ENCODE data around the gene LYG2.
"Not testable (repeated sequence)": the region's sequence is repeated elsewhere in the genome, so short reads cannot be mapped to it uniquely, and the experiment has no call there.

LYG2 gene

GRCh38 chr2:99255491-99256318 is at the start of gene LYG2:
LYG2 (minus strand) TSS chr2:99255666; CDS start chr2:99254260, 1,406 bp downstream.
- no peak for DNase-seq (ENCODE audit: extremely low read depth in 1 of 2, low read depth in 1 of 2)

GRCh38 chr2:99301097-99301496 is 45.6 kb upstream of the LYG2 start, which contains the start of gene LYG1:
LYG1 (minus strand) TSS chr2:99301197; CDS start chr2:99295670, 5,527 bp downstream.
- DNase-seq (ENCODE audit: extremely low read depth in 1 of 2, low read depth in 1 of 2) = not testable (repeated sequence)

GRCh38 chr2:99299580-99299979 is 44.1 kb upstream of the LYG2 start:
- DNase-seq (ENCODE audit: extremely low read depth in 1 of 2, low read depth in 1 of 2) = no peak

GRCh38 chr2:99297994-99298393 is 42.5 kb upstream of the LYG2 start:
- DNase-seq (ENCODE audit: extremely low read depth in 1 of 2, low read depth in 1 of 2) = no peak

- no peak for DNase-seq (ENCODE audit: extremely low read depth in 1 of 2, low read depth in 1 of 2)
Observed at GRCh38 chr2:99285526-99285925, 30.1 kb upstream of the LYG2 start.

GRCh38 chr2:99279969-99280695 is 24.7 kb upstream of the LYG2 start:
- no peak for DNase-seq (ENCODE audit: extremely low read depth in 1 of 2, low read depth in 1 of 2)

- no peak for DNase-seq (ENCODE audit: extremely low read depth in 1 of 2, low read depth in 1 of 2)
Observed at GRCh38 chr2:99278793-99279291, 23.4 kb upstream of the LYG2 start.

- DNase-seq (ENCODE audit: extremely low read depth in 1 of 2, low read depth in 1 of 2) = not testable (repeated sequence)
Observed at GRCh38 chr2:99278195-99278765, 22.8 kb upstream of the LYG2 start.

- DNase-seq (ENCODE audit: extremely low read depth in 1 of 2, low read depth in 1 of 2) = no peak
Observed at GRCh38 chr2:99275882-99276281, 20.4 kb upstream of the LYG2 start.

- DNase-seq (ENCODE audit: extremely low read depth in 1 of 2, low read depth in 1 of 2) = no peak
Observed at GRCh38 chr2:99261242-99261641, 5.8 kb upstream of the LYG2 start.

- DNase-seq (ENCODE audit: extremely low read depth in 1 of 2, low read depth in 1 of 2) = no peak
Observed at GRCh38 chr2:99260184-99260583, 4.7 kb upstream of the LYG2 start.

- DNase-seq (ENCODE audit: extremely low read depth in 1 of 2, low read depth in 1 of 2) = no peak
Observed at GRCh38 chr2:99259465-99259864, 4.0 kb upstream of the LYG2 start.

- DNase-seq (ENCODE audit: extremely low read depth in 1 of 2, low read depth in 1 of 2) = no peak
Observed at GRCh38 chr2:99256677-99257076, 1.2 kb upstream of the LYG2 start.

GRCh38 chr2:99249951-99250350 is 5.5 kb downstream of the LYG2 start:
- no peak for DNase-seq (ENCODE audit: extremely low read depth in 1 of 2, low read depth in 1 of 2)

- DNase-seq (ENCODE audit: extremely low read depth in 1 of 2, low read depth in 1 of 2) = no peak
Observed at GRCh38 chr2:99242151-99242550, 13.3 kb downstream of the LYG2 start.

GRCh38 chr2:99240431-99240830 is 15.0 kb downstream of the LYG2 start:
- no peak for DNase-seq (ENCODE audit: extremely low read depth in 1 of 2, low read depth in 1 of 2)

- DNase-seq (ENCODE audit: extremely low read depth in 1 of 2, low read depth in 1 of 2) = no peak
Observed at GRCh38 chr2:99238599-99238998, 16.9 kb downstream of the LYG2 start.

- not testable (repeated sequence) for DNase-seq (ENCODE audit: extremely low read depth in 1 of 2, low read depth in 1 of 2)
Observed at GRCh38 chr2:99233177-99233576, 22.3 kb downstream of the LYG2 start.

- DNase-seq (ENCODE audit: extremely low read depth in 1 of 2, low read depth in 1 of 2) = no peak
Observed at GRCh38 chr2:99217929-99218501, 37.5 kb downstream of the LYG2 start.

- no peak for DNase-seq (ENCODE audit: extremely low read depth in 1 of 2, low read depth in 1 of 2)
Observed at GRCh38 chr2:99216096-99216495, 39.4 kb downstream of the LYG2 start.

GRCh38 chr2:99205491-99205890 is 50.0 kb downstream of the LYG2 start:
- no peak for DNase-seq (ENCODE audit: extremely low read depth in 1 of 2, low read depth in 1 of 2)

Measured in stimulated activated CD8-positive, alpha-beta memory T cell treated with anti-CD3 and anti-CD28 coated beads, Interleukin-7, amount 100 ng/mL, for 48 hours (primary cell).